NCI-H2107 (cell line): Measurements from ENCODE around the gene NUDT22.

Source experiments
- DNase-seq: peaks from one replicate; lab custom pipeline; 2025; lab: John Stamatoyannopoulos, UW

Gene NUDT22

DNA sequence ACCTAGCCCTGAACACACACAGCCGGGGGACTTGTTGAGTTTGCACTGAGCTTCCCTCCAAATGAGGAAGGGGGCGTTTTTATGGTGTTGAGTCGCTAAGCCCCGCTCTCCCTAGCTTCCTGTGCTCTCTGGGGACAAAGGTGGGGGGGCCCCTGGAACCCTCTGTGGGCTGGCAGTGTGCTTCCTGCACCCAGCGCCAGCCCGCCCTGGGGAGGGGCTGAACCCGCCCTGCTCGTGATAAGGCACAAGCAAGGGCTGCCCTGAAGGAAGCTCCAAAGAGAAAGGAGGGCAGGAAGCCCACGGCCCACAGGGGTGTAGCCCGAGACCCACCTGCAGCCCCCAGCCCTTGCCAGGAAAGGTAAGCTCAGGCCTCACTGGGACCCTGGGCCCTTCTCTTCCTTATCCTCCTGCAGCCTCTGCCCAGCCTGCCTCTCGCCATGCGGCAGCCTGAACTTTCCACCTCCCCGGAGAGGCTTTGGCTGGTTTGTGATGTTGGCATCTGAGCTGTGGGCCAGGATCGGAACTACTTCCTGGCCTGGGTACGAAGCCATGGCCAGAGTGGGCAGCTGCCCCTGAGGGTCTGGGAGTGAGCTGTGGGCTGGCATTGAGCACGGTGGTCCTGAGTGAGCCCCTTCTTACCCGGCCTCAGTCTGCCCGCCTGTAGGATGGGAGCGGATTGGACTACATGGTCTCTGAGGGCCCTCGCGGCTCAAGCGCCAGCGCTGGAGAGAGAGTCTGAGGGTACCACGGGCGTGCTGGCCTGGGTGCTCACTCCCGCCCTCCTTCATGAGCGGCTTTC, 19.4 kb upstream of the NUDT22 start, which contains the start of gene FERMT3:
Gene FERMT3 (plus strand): TSS at position 265 of the 799 bp plus-strand sequence. CDS start 644 bp downstream, outside the sequence.
- DNase-seq: no peak

DNA sequence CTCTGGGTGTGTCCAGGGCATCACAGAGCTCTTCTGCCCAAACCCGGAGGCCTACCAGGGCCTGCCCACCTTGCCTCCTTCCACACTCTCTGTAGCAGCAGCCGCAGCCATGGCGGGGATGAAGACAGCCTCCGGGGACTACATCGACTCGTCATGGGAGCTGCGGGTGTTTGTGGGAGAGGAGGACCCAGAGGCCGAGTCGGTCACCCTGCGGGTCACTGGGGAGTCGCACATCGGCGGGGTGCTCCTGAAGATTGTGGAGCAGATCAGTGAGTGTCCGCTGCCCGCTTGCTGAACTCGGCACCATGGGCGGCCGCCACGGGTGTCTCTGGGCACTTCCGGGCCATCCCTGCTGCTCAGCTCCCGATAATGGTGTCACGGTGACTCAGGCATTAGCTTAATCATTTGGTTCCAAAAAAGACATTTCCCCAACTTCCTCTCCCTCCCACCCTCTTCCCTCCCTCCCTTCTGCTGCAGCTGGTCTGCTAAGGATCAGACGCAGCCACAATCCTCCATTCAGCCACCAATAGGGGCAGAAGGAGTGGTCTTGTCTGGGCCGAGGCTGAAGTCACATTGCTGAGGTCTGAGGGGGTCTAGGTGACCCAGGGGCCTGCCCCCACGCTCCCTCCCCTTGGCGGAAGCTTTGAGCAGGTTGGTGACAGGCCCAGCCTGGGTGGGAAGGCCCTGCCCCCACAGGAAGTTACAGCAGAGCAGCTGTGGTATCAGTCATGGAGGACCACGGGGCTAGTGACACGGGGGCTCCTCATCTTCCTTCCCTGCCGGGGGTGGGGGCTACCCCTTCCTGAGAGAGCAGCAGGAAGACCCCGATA, 18.6 kb upstream of the NUDT22 start:
- DNase-seq: no peak

GRCh38 chr11:64208086-64208795, 17.8 kb upstream of the NUDT22 start:
- DNase-seq: no peak

DNA sequence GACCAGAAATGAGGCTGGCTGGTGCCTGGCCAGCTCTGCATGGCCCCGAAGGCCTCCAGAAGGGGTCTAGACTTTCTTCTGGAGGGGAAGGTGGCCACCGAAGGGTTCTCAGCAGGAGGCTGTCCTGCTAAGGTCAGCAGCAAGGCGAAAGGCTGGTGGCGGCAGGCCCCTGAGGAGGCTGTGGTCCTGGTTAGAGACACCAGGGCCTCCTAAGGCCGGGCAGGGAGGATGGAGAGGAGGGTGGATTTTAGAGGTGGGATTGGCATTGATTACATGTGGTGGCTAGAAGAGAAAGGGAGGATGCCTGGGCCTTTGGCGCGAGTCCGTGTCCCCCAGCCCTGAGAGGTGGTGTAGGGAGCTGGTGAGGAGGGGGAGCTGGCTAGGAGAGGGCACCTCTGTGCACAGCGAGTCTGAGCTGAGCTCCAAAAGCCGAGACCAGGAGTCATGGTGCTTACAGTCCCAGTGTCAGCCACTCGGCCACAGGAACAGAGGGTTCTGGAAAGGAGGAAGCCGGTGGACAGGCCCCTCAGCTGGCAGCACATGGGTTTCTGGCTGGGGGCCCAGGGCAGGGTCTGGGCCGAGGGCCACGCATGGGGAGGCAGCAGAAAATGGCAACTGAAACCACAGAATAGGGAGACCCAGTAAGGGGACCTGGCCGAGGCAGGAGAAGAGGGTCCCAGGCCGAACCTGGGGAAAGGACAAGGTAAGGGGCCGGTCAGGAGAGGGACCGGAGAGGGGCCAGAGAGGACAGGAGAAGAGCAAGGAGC, 17.1 kb upstream of the NUDT22 start:
- DNase-seq: no peak

DNA sequence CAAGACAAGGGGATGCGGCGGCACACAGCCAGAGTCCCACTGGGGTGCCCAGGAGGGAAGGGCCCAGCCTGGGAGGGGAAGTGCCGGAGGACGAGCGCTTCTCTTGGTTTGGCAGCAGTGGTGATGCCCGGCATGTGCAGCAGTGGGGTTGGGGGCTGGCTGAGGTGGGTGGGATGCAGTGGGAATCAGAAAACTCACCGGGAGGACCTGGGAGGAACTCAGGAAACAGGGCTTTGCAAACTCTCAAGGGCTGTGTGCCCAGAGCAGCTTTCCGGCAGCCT, 16.6 kb upstream of the NUDT22 start:
- DNase-seq: no peak

GRCh38 chr11:64210301-64211020, 15.6 kb upstream of the NUDT22 start:
- DNase-seq: no peak

GRCh38 chr11:64211181-64211872, 14.7 kb upstream of the NUDT22 start:
- DNase-seq: no peak

- no peak for DNase-seq
These were observed 9.2 kb upstream of the NUDT22 start for GRCh38 chr11:64216879-64217278.

DNA sequence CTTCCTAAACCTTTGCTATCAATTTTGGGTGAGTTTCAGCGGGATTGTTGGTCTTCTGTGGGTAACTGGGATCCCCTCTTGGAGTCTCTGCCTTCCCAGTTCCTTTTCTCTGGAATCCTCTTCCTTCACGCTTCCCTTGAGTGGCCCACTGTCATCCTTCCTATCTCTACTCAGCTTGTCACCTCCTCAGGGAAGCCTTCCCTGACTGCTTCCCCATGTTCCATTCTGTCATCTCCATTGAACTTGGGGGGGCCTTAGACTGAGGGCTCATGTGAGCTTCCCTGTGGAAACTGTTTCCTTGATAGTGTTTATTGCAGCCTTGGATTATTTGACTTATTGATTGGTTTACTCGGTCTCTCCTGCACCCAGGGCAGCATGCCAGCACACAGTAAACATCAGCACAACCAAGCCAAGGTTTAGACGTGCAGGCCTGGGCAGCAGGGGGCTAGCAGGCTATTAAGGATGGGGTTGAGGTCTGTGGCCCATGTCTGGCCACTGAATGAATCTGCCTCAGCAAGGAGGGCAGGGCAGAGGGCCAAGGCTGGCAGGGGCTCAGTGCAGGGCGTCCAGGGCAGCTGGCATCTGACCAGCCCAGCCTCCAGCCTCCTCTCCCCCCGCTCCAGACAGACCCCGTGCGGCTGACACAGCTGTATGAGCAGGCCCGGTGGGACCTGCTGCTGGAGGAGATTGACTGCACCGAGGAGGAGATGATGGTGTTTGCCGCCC, 7.3 kb upstream of the NUDT22 start:
- no peak for DNase-seq

- no peak for DNase-seq
These were observed 6.8 kb upstream of the NUDT22 start for GRCh38 chr11:64219354-64219684.

- DNase-seq: no peak
These were observed 6.3 kb upstream of the NUDT22 start for GRCh38 chr11:64219755-64220154.

DNA sequence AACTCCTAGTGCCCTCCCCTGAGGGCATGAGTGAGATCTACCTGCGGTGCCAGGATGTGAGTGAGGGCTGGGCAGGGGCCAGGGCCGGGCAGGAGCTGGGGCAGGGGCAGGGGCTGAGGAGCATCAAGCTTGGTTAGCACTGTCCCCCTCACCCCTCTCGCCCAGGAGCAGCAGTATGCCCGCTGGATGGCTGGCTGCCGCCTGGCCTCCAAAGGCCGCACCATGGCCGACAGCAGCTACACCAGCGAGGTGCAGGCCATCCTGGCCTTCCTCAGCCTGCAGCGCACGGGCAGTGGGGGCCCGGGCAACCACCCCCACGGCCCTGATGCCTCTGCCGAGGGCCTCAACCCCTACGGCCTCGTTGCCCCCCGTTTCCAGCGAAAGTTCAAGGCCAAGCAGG, 5.8 kb upstream of the NUDT22 start:
- no peak for DNase-seq

GRCh38 chr11:64220798-64221197, 5.3 kb upstream of the NUDT22 start:
- DNase-seq: no peak

- no peak for DNase-seq
These were observed 3.4 kb upstream of the NUDT22 start for GRCh38 chr11:64222651-64223000.

DNA sequence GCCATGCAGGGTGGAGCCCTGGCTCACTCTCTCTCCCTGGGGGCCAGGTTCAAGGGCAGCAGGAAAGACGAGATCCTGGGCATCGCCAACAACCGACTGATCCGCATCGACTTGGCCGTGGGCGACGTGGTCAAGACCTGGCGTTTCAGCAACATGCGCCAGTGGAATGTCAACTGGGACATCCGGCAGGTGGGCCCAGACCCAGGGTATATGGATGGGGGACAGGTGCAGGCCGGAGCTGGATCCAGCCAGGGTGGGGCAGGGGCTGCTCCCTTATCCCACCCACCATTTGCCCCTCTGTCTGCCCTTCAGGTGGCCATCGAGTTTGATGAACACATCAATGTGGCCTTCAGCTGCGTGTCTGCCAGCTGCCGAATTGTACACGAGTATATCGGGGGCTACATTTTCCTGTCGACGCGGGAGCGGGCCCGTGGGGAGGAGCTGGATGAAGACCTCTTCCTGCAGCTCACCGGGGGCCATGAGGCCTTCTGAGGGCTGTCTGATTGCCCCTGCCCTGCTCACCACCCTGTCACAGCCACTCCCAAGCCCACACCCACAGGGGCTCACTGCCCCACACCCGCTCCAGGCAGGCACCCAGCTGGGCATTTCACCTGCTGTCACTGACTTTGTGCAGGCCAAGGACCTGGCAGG, 2.9 kb upstream of the NUDT22 start:
- DNase-seq: no peak

DNA sequence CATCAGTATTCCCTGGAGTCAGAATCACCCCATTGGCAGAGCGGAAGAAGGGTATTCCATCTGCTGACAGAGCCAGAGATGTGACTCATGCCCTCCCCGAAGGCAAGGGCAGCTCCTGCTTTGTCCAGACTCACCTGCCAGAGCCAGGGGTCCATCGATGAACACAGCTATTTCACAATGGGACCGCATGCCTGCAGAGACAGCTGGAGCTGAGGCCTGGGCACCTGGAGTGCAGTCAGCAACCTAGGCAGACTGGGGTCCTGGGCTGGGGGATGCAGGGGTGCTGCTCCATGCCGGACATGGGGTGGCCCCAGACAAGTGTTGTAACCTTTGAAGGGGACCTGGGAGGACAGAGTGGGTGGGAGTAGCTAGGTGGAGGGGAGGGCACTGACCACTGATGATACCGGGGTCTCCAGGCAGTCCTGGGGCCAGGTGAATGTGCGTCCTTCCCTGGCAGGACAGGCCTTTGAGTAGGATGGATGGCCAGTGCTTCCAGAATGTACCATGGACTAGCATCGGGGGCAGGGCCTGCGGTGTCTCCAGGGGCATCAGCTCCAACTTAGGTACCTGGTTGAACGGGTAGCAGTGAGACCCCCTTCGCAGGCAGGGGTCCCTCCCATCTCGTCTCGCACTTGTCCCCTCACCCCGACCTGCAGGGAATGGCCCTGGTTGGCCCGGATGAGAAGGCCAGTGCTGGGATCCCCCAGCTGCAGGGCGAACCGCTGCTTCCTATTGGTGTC, 1.8 kb upstream of the NUDT22 start:
- DNase-seq: no peak

DNA sequence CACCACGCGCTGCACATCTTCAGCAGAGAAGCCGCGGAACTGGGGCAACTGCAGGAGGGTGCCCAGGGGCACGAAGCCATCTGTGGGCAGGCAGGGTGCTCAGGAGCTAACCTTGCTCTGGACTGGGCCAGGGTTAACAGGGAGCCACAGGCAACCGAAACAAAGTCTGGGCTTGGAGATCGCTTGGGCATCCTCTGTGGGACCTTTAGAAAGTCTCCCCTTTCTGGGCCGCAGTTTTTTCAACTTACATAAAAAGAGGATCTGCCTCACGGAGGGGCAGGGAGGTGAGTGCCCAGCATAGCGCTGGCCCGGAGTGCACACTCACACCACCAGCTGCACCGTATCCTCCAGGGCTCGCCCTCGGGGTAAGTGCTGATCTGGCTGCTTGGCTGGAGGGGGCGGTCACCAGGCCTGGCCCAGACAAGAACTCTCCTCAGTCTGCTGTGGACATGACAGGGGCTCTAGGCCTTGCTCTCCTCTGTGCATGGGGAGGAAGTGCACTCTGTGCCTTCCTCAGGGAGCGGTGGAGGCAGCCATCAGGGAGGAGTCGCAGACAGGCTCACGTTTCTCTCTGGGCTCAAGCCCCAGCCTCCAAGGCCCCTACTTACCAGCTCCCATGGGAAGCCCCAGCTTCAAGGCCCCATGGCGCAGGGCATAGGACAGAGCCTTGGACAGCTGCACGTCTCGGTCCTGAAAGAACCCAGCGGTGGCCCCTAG, 1.0 kb upstream of the NUDT22 start:
- no peak for DNase-seq

DNA sequence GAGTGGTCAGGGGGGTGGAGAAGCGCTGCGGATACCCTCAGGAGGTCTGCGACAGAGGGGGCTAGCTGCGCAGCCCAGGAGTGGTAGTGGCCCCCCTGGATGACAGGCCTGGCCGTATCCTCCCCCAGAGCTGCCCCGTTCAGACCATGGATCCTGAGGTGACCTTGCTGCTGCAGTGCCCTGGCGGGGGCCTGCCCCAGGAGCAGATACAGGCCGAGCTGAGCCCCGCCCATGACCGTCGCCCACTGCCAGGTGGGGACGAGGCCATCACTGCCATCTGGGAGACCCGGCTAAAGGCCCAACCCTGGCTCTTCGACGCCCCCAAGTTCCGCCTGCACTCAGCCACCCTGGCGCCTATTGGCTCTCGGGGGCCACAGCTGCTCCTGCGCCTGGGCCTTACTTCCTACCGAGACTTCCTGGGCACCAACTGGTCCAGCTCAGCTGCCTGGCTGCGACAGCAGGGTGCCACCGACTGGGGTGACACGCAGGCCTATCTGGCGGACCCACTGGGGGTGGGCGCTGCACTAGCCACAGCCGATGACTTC, 505 bp downstream of the NUDT22 start:
- no peak for DNase-seq
